ENCODE measurements around the gene PDE8B. TPM values are rescaled to one million over a fixed set of nuclear protein-coding genes. Genes with fewer than 3 reads are reported as not detected.

The PDE8B gene
- total and polyA plus RNA-seq, 12 donors = 1.1 to 6.8 (median 4.8) TPM

GRCh38 chr5:77326986-77327734 is 116.7 kb downstream of the PDE8B start:
- TF ChIP-seq, protein P1, sequence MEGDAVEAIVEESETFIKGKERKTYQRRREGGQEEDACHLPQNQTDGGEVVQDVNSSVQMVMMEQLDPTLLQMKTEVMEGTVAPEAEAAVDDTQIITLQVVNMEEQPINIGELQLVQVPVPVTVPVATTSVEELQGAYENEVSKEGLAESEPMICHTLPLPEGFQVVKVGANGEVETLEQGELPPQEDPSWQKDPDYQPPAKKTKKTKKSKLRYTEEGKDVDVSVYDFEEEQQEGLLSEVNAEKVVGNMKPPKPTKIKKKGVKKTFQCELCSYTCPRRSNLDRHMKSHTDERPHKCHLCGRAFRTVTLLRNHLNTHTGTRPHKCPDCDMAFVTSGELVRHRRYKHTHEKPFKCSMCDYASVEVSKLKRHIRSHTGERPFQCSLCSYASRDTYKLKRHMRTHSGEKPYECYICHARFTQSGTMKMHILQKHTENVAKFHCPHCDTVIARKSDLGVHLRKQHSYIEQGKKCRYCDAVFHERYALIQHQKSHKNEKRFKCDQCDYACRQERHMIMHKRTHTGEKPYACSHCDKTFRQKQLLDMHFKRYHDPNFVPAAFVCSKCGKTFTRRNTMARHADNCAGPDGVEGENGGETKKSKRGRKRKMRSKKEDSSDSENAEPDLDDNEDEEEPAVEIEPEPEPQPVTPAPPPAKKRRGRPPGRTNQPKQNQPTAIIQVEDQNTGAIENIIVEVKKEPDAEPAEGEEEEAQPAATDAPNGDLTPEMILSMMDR (IDR thresholded peaks at IDR 0.05) = no peak
- TF ChIP-seq POLR2A (IDR thresholded peaks at IDR 0.05) = no peak
- 80 to 92% (median 86%) methylated on average over 5 of the region's 5 CpGs for WGBS, 4 donors

GRCh38 chr5:77328930-77329647 is 118.6 kb downstream of the PDE8B start:
- DNase-seq = no peak
- Histone ChIP-seq H3K27me3 (no peaks in the 10 kb centered on the region), H3K36me3 (replicated peaks in 1 of 2) (no peaks in the 10 kb centered on the region), H3K27ac (no peak overlapping the region), H3K4me1 (replicated peaks in 1 of 2) (no peaks in the 10 kb centered on the region), H3K4me3 (no peak overlapping the region), H3K9me3 (replicated peaks in 1 of 3) (no peaks in the 10 kb centered on the region)
- 89 to 96% (median 94%) methylated on average over 10 of the region's 10 CpGs for WGBS, 4 donors
- TF ChIP-seq, protein P1 (IDR thresholded peaks at IDR 0.05) = no peak
- no peak for TF ChIP-seq POLR2A (IDR thresholded peaks at IDR 0.05)
- intact Hi-C loops (cut with DNase I) = no loop called here

More at GRCh38 chr5:77326986-77327734, 116.7 kb downstream of the PDE8B start:
- DNase-seq = no peak
- no peak overlapping the region for H3K4me3 ChIP-seq
- intact Hi-C loops (cut with DNase I) = no loop called here
- H3K9me3 ChIP-seq (replicated peaks in 1 of 3) = no peaks in the 10 kb centered on the region
- H3K36me3 ChIP-seq (replicated peaks in 1 of 2) = no peaks in the 10 kb centered on the region
- no peaks in the 10 kb centered on the region for H3K27me3 ChIP-seq
- no peak overlapping the region for H3K27ac ChIP-seq
- no peaks in the 10 kb centered on the region for H3K4me1 ChIP-seq (replicated peaks in 1 of 2)

- Histone ChIP-seq H3K36me3 (replicated peaks in 1 of 2) (no peaks in the 10 kb centered on the region), H3K27me3 (no peaks in the 10 kb centered on the region), H3K4me3 (no peak overlapping the region), H3K27ac (no peak overlapping the region), H3K4me1 (replicated peaks in 1 of 2) (no peaks in the 10 kb centered on the region), H3K9me3 (replicated peaks in 1 of 3) (no peaks in the 10 kb centered on the region)
- no peak for TF ChIP-seq POLR2A (IDR thresholded peaks at IDR 0.05)
- TF ChIP-seq, protein P1 (IDR thresholded peaks at IDR 0.05) = no peak
- intact Hi-C loops (cut with DNase I) = no loop called here
- DNase-seq = peak in 2 of 7 donors; percentile 17 to 34
- 58 to 78% (median 65%) methylated on average over 3 of the region's 3 CpGs for WGBS, 4 donors
Measured at GRCh38 chr5:77329664-77330430, 119.4 kb downstream of the PDE8B start.

DNA sequence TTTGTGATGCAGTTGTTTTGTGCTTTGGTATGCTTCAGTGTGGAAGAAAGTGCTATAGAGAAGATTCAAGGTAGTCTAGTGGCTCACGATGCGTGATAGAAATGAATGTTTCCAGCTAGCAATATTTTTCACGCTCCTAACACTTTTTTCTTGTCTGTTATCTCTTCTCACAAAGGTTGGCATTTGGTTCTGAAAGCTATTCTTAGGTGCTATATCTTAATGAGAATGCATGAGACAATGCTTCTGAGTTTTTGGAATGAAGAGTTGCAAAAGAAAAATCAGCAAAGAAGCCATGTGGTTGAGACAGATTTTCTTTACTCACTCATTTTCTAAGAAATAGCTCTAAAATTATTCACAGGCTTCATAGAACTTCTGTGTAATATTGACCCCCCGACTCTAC is 122.6 kb downstream of the PDE8B start:
- Histone ChIP-seq H3K4me1 (replicated peaks in 1 of 2) (no peaks in the 10 kb centered on the region), H3K27me3 (no peaks in the 10 kb centered on the region), H3K4me3 (no peak overlapping the region), H3K27ac (no peak overlapping the region), H3K36me3 (replicated peaks in 1 of 2) (no peaks in the 10 kb centered on the region), H3K9me3 (replicated peaks in 1 of 3) (no peaks in the 10 kb centered on the region)
- WGBS, 4 donors = 86 to 94% (median 90%) methylated on average over 4 of the region's 4 CpGs
- TF ChIP-seq POLR2A (IDR thresholded peaks at IDR 0.05) = no peak
- TF ChIP-seq, protein P1 (IDR thresholded peaks at IDR 0.05) = no peak
- no peak for DNase-seq
- intact Hi-C loops (cut with DNase I) = no loop called here
